Uterus (tissue), 2 donors: ENCODE data around the gene SAP30BP.

Source experiments
- POLR2A ChIP-seq, 2 donors: fragments of 450-650 bp; IDR thresholded peaks; one replicate each; pipeline ENCODE4 v1.6.1; 2016; ENCODE audit warnings: antibody characterized with exemption in 2 of 2, mild to moderate bottlenecking in 1 of 2, moderate library complexity in 1 of 2
- TF ChIP-seq, protein P1 (sequence below), 4 experiments: fragments of 200-600 bp in 2 of 4; fragments of 450-650 bp in 2 of 4; sonication (generic) in 2 of 4; IDR thresholded peaks; one replicate each; pipeline ENCODE4 v1.5.1; 2016 to 2019; ENCODE audit warnings: antibody characterized with exemption in 4 of 4, mild to moderate bottlenecking in 2 of 4, moderate library complexity in 1 of 4

- TF ChIP-seq, protein P1, sequence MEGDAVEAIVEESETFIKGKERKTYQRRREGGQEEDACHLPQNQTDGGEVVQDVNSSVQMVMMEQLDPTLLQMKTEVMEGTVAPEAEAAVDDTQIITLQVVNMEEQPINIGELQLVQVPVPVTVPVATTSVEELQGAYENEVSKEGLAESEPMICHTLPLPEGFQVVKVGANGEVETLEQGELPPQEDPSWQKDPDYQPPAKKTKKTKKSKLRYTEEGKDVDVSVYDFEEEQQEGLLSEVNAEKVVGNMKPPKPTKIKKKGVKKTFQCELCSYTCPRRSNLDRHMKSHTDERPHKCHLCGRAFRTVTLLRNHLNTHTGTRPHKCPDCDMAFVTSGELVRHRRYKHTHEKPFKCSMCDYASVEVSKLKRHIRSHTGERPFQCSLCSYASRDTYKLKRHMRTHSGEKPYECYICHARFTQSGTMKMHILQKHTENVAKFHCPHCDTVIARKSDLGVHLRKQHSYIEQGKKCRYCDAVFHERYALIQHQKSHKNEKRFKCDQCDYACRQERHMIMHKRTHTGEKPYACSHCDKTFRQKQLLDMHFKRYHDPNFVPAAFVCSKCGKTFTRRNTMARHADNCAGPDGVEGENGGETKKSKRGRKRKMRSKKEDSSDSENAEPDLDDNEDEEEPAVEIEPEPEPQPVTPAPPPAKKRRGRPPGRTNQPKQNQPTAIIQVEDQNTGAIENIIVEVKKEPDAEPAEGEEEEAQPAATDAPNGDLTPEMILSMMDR (IDR thresholded peaks at IDR 0.05) = no peak
- TF ChIP-seq POLR2A (IDR thresholded peaks at IDR 0.05) = no peak
These were observed 42.3 kb upstream of the SAP30BP start for GRCh38 chr17:75624714-75625345.
